Kidney epithelial cell (primary cell): ENCODE data around the gene IFT43. TPM values are rescaled to one million over a fixed set of nuclear protein-coding genes. Genes with fewer than 3 reads are reported as not detected.

ENCODE experiments used
- DNase-seq: peaks from one replicate; pipeline ENCODE4 v3.0.0-alpha.2; 2010; ENCODE audit warnings: low read depth
- H3K27me3 ChIP-seq: 2 replicates; pipeline ENCODE4 v1.6.0; 2011; ENCODE audit warnings: low read length; ENCODE audit not compliant: control insufficient read depth, insufficient read depth
- H3K36me3 ChIP-seq: 2 replicates; pipeline ENCODE4 v1.5.1; 2011; ENCODE audit warnings: low read length; ENCODE audit not compliant: control insufficient read depth, insufficient read depth
- H3K4me3 ChIP-seq: 2 replicates; pipeline ENCODE4 v1.5.1; 2011; ENCODE audit warnings: low read depth, mild to moderate bottlenecking, control low read depth, low read length
- CTCF ChIP-seq: IDR thresholded peaks from 2 replicates; pipeline ENCODE4 v1.5.1; 2011; ENCODE audit warnings: mild to moderate bottlenecking, moderate library complexity, low read length, control low read depth, inconsistent platforms; ENCODE audit not compliant: insufficient read depth, poor library complexity, severe bottlenecking
- total RNA-seq: library from RNA; depleted of rRNA; stranded (reverse); fragments of >200 nt; gene quantifications from 2 replicates; pipeline ENCODE4 v1.2.3, GENCODE V29; 2015

Gene IFT43
- total RNA-seq, 1 donor from 2014 or later, result 48.9 TPM

- no peaks in the 10 kb centered on the region for H3K27me3 ChIP-seq
- no peak for DNase-seq
- H3K36me3 ChIP-seq, result no peaks in the 10 kb centered on the region
- TF ChIP-seq CTCF, result no peak
- no peak overlapping the region for H3K4me3 ChIP-seq
Observed at GRCh38 chr14:75976826-75977581, 8.6 kb upstream of the IFT43 start.

GRCh38 chr14:75977582-75977943 is 8.0 kb upstream of the IFT43 start:
- Histone ChIP-seq H3K27me3 (no peaks in the 10 kb centered on the region), H3K4me3 (no peak overlapping the region), H3K36me3 (no peaks in the 10 kb centered on the region)
- no peak for DNase-seq
- TF ChIP-seq CTCF, result no peak

GRCh38 chr14:75978249-75978731 is 7.3 kb upstream of the IFT43 start:
- no peak for TF ChIP-seq CTCF
- Histone ChIP-seq H3K4me3 (no peak overlapping the region), H3K27me3 (peaks cover 3% of the 10 kb centered on the region), H3K36me3 (no peaks in the 10 kb centered on the region)
- no peak for DNase-seq

- TF ChIP-seq CTCF, result peak; percentile 79
- no peaks in the 10 kb centered on the region for H3K36me3 ChIP-seq
- peaks cover 3% of the 10 kb centered on the region for H3K27me3 ChIP-seq
- H3K4me3 ChIP-seq, result no peak overlapping the region
- no peak for DNase-seq
Observed at GRCh38 chr14:75979071-75979571, 6.4 kb upstream of the IFT43 start.

- no peak for TF ChIP-seq CTCF
- no peak overlapping the region for H3K4me3 ChIP-seq
- peaks cover 3% of the 10 kb centered on the region for H3K27me3 ChIP-seq
Observed at GRCh38 chr14:75979648-75980565, 5.7 kb upstream of the IFT43 start.

More at GRCh38 chr14:75979648-75980565, 5.7 kb upstream of the IFT43 start:
- DNase-seq, result no peak
- no peaks in the 10 kb centered on the region for H3K36me3 ChIP-seq
